K562 (cell line): ENCODE measurements around the gene PCED1B. TPM values are rescaled to one million over a fixed set of nuclear protein-coding genes. Genes with fewer than 3 reads are reported as not detected.

ENCODE experiments used
- ESRRA ChIP-seq: fragments of 450-650 bp; IDR thresholded peaks from 2 replicates; pipeline ENCODE4 v1.6.1; 2014; ENCODE audit warnings: low read depth, mild to moderate bottlenecking, moderate library complexity, borderline replicate concordance
- MAFG ChIP-seq: fragments of 450-650 bp; conservative IDR thresholded peaks from 2 replicates; pipeline ENCODE4 v1.6.1; 2016; ENCODE audit warnings: missing genetic modification characterization, missing compliant biosample characterization
- NCOA4 ChIP-seq: fragments of 450-650 bp; IDR thresholded peaks from 2 replicates; pipeline ENCODE4 v1.6.1; 2018; ENCODE audit warnings: mild to moderate bottlenecking; ENCODE audit not compliant: partially characterized antibody
- polyA plus RNA-seq, 8 experiments: library from polyadenylated mRNA; depleted of rRNA in 4 of 8; stranded (reverse) in 5 of 8; unstranded in 3 of 8; fragments of >200 nt; fragmentation: Nextera tagmentation in 2 of 8; fragmentation: Illumina TruSeq in 1 of 8; extraction: Ambion mirVana in 2 of 8; extraction: Trizol in 1 of 8; gene quantifications; 2 replicates each; pipeline versions ENCODE4 v1.2.1 to v1.2.3, GENCODE V29; 2011 to 2014; ENCODE audit warnings: inconsistent platforms in 1 of 8, missing spikeins in 1 of 8
- total RNA-seq, 7 experiments: library from RNA; depleted of rRNA in 6 of 7; stranded (reverse); fragments of >200 nt in 6 of 7; fragmentation: Illumina TruSeq in 2 of 7; extraction: Trizol in 2 of 7; gene quantifications; 2 replicates each; pipeline versions ENCODE4 v1.2.1 to v1.2.3, GENCODE V29; 2011 to 2021; ENCODE audit warnings: low replicate concordance in 1 of 7
- TF ChIP-seq, protein P1 (sequence below): fragments of 450-650 bp; IDR thresholded peaks from 2 replicates; pipeline ENCODE4 v1.6.1; 2016; ENCODE audit warnings: mild to moderate bottlenecking, moderate library complexity
- TF ChIP-seq, protein P2 (sequence below), 2 experiments: fragments of 450-650 bp in 1 of 2; sonication (generic) in 1 of 2; formaldehyde crosslinking in 1 of 2; IDR thresholded peaks; 2 replicates each; pipeline versions ENCODE4 v1.7.1 to v1.9.0; 2016 to 2022; ENCODE audit warnings: inconsistent platforms in 1 of 2, mild to moderate bottlenecking in 1 of 2, missing genetic modification reagents in 1 of 2

The PCED1B gene
- total and polyA plus RNA-seq, 9 of the 15 experiments (the other 6 are each of a cell fraction or from before 2014, with no cell fraction given): 1.2 to 9.3 (median 2.5) TPM

DNA sequence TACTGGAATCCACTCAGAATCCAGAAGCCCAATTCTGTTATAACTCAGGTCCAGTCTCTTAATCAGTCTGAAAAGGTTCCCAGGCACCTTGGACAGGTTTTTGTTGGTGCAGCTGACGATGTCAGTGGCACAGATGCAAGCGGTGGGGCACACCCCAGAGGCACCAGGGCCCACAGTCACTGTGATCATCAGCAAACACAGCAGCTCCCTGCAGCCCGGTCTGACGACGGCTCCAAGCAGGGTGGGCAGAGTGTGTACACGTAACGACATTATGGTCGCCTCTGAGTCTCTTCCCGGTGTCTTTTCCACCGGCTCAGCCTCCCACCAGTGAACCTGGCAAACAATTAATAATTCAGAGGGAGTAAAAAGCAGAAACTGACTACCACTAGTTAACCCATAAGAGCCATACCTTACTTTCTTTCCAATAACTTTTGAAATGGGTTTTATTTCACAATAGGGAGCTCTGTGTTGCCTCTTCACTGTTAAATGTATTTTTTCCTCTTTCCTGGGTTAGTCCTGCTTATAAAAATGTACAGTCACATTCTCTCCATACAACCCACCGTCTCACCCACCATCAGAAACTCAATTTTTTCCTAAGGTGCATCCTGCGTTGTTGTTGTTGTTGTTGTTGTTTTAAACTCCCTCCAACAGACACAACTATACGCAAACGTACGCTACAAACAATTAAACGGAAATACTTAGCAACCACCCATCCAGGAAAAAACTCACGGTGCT lies 521 bp upstream of the PCED1B start (continued):
- TF ChIP-seq, protein P1, sequence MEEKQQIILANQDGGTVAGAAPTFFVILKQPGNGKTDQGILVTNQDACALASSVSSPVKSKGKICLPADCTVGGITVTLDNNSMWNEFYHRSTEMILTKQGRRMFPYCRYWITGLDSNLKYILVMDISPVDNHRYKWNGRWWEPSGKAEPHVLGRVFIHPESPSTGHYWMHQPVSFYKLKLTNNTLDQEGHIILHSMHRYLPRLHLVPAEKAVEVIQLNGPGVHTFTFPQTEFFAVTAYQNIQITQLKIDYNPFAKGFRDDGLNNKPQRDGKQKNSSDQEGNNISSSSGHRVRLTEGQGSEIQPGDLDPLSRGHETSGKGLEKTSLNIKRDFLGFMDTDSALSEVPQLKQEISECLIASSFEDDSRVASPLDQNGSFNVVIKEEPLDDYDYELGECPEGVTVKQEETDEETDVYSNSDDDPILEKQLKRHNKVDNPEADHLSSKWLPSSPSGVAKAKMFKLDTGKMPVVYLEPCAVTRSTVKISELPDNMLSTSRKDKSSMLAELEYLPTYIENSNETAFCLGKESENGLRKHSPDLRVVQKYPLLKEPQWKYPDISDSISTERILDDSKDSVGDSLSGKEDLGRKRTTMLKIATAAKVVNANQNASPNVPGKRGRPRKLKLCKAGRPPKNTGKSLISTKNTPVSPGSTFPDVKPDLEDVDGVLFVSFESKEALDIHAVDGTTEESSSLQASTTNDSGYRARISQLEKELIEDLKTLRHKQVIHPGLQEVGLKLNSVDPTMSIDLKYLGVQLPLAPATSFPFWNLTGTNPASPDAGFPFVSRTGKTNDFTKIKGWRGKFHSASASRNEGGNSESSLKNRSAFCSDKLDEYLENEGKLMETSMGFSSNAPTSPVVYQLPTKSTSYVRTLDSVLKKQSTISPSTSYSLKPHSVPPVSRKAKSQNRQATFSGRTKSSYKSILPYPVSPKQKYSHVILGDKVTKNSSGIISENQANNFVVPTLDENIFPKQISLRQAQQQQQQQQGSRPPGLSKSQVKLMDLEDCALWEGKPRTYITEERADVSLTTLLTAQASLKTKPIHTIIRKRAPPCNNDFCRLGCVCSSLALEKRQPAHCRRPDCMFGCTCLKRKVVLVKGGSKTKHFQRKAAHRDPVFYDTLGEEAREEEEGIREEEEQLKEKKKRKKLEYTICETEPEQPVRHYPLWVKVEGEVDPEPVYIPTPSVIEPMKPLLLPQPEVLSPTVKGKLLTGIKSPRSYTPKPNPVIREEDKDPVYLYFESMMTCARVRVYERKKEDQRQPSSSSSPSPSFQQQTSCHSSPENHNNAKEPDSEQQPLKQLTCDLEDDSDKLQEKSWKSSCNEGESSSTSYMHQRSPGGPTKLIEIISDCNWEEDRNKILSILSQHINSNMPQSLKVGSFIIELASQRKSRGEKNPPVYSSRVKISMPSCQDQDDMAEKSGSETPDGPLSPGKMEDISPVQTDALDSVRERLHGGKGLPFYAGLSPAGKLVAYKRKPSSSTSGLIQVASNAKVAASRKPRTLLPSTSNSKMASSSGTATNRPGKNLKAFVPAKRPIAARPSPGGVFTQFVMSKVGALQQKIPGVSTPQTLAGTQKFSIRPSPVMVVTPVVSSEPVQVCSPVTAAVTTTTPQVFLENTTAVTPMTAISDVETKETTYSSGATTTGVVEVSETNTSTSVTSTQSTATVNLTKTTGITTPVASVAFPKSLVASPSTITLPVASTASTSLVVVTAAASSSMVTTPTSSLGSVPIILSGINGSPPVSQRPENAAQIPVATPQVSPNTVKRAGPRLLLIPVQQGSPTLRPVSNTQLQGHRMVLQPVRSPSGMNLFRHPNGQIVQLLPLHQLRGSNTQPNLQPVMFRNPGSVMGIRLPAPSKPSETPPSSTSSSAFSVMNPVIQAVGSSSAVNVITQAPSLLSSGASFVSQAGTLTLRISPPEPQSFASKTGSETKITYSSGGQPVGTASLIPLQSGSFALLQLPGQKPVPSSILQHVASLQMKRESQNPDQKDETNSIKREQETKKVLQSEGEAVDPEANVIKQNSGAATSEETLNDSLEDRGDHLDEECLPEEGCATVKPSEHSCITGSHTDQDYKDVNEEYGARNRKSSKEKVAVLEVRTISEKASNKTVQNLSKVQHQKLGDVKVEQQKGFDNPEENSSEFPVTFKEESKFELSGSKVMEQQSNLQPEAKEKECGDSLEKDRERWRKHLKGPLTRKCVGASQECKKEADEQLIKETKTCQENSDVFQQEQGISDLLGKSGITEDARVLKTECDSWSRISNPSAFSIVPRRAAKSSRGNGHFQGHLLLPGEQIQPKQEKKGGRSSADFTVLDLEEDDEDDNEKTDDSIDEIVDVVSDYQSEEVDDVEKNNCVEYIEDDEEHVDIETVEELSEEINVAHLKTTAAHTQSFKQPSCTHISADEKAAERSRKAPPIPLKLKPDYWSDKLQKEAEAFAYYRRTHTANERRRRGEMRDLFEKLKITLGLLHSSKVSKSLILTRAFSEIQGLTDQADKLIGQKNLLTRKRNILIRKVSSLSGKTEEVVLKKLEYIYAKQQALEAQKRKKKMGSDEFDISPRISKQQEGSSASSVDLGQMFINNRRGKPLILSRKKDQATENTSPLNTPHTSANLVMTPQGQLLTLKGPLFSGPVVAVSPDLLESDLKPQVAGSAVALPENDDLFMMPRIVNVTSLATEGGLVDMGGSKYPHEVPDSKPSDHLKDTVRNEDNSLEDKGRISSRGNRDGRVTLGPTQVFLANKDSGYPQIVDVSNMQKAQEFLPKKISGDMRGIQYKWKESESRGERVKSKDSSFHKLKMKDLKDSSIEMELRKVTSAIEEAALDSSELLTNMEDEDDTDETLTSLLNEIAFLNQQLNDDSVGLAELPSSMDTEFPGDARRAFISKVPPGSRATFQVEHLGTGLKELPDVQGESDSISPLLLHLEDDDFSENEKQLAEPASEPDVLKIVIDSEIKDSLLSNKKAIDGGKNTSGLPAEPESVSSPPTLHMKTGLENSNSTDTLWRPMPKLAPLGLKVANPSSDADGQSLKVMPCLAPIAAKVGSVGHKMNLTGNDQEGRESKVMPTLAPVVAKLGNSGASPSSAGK: peak; percentile 30; the same call in 1 of the 2 replicates
- TF ChIP-seq NCOA4 (peak; percentile 59), MAFG (tag) (no peak), ESRRA (0 out of 2 replicates have a peak, but pooled peaks have one; percentile 9)
- TF ChIP-seq, protein P2, sequence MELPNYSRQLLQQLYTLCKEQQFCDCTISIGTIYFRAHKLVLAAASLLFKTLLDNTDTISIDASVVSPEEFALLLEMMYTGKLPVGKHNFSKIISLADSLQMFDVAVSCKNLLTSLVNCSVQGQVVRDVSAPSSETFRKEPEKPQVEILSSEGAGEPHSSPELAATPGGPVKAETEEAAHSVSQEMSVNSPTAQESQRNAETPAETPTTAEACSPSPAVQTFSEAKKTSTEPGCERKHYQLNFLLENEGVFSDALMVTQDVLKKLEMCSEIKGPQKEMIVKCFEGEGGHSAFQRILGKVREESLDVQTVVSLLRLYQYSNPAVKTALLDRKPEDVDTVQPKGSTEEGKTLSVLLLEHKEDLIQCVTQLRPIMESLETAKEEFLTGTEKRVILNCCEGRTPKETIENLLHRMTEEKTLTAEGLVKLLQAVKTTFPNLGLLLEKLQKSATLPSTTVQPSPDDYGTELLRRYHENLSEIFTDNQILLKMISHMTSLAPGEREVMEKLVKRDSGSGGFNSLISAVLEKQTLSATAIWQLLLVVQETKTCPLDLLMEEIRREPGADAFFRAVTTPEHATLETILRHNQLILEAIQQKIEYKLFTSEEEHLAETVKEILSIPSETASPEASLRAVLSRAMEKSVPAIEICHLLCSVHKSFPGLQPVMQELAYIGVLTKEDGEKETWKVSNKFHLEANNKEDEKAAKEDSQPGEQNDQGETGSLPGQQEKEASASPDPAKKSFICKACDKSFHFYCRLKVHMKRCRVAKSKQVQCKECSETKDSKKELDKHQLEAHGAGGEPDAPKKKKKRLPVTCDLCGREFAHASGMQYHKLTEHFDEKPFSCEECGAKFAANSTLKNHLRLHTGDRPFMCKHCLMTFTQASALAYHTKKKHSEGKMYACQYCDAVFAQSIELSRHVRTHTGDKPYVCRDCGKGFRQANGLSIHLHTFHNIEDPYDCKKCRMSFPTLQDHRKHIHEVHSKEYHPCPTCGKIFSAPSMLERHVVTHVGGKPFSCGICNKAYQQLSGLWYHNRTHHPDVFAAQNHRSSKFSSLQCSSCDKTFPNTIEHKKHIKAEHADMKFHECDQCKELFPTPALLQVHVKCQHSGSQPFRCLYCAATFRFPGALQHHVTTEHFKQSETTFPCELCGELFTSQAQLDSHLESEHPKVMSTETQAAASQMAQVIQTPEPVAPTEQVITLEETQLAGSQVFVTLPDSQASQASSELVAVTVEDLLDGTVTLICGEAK (IDR thresholded peaks at IDR 0.05): peak; percentile 60; the same call in 1 of the 2 replicates
- TF ChIP-seq, protein P2 (CRISPR knock-in tag; IDR thresholded peaks at IDR 0.05): no peak
